ENCODE data around the gene LPCAT3.

Gene LPCAT3

GRCh38 chr12:7034464-7034863 lies 16.2 kb upstream of the LPCAT3 start:
- H3K27ac ChIP-seq (ENCODE audit: low read length): no peak overlapping the region
- no peak overlapping the region for H3K4me3 ChIP-seq (ENCODE audit: low read length)
- H3K9ac ChIP-seq (ENCODE audit: low read depth, low read length): no peak overlapping the region
- no peaks in the 10 kb centered on the region for H3K36me3 ChIP-seq (ENCODE audit: insufficient read depth, low read depth, low read length)
- H3K27me3 ChIP-seq (ENCODE audit: insufficient read depth, low read length): no peaks in the 10 kb centered on the region
- no peaks in the 10 kb centered on the region for H3K9me3 ChIP-seq (ENCODE audit: insufficient read depth, low read depth, low read length)
- H3K4me1 ChIP-seq (ENCODE audit: insufficient read depth, low read length): peaks cover 9% of the 10 kb centered on the region; the same call in 1 of the 2 replicates

GRCh38 chr12:7032990-7033389 lies 14.7 kb upstream of the LPCAT3 start:
- no peak overlapping the region for H3K4me3 ChIP-seq (ENCODE audit: low read length)
- H3K27me3 ChIP-seq (ENCODE audit: insufficient read depth, low read length): no peaks in the 10 kb centered on the region
- no peaks in the 10 kb centered on the region for H3K9me3 ChIP-seq (ENCODE audit: insufficient read depth, low read depth, low read length)
- no peak overlapping the region for H3K27ac ChIP-seq (ENCODE audit: low read length)
- H3K4me1 ChIP-seq (ENCODE audit: insufficient read depth, low read length): peaks cover 9% of the 10 kb centered on the region; the same call in 1 of the 2 replicates
- H3K9ac ChIP-seq (ENCODE audit: low read depth, low read length): no peak overlapping the region
- no peaks in the 10 kb centered on the region for H3K36me3 ChIP-seq (ENCODE audit: insufficient read depth, low read depth, low read length)

DNA sequence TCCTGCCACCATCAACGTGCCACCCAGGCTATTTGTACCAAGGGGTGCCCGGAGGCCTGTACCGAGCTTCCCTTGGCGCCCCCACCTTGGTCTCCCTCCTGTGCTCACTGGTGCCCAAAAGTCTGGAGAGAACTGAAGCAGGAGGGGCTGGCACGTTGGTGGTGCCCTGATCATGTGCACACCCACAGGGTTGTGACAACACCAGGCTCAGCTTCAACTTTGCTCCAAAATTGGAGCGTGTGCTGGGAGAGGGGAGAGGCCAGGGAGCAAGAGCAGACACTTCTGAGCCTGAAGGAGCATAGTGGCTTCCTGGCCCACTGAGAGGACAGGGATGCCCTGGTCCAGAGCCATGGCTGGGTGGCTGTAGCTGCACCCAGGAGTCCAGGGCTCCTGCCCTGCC lies 13.0 kb upstream of the LPCAT3 start:
- no peak overlapping the region for H3K27ac ChIP-seq (ENCODE audit: low read length)
- H3K4me1 ChIP-seq (ENCODE audit: insufficient read depth, low read length): peaks cover 6% of the 10 kb centered on the region; the same call in 1 of the 2 replicates
- H3K4me3 ChIP-seq (ENCODE audit: low read length): no peak overlapping the region
- H3K36me3 ChIP-seq (ENCODE audit: insufficient read depth, low read depth, low read length): no peaks in the 10 kb centered on the region
- H3K27me3 ChIP-seq (ENCODE audit: insufficient read depth, low read length): no peaks in the 10 kb centered on the region
- H3K9me3 ChIP-seq (ENCODE audit: insufficient read depth, low read depth, low read length): no peaks in the 10 kb centered on the region
- no peak overlapping the region for H3K9ac ChIP-seq (ENCODE audit: low read depth, low read length)

GRCh38 chr12:7026854-7027253 lies 8.6 kb upstream of the LPCAT3 start:
- H3K4me3 ChIP-seq (ENCODE audit: low read length): no peak overlapping the region
- no peaks in the 10 kb centered on the region for H3K36me3 ChIP-seq (ENCODE audit: insufficient read depth, low read depth, low read length)
- H3K27ac ChIP-seq (ENCODE audit: low read length): no peak overlapping the region
- no peaks in the 10 kb centered on the region for H3K9me3 ChIP-seq (ENCODE audit: insufficient read depth, low read depth, low read length)
- no peak overlapping the region for H3K9ac ChIP-seq (ENCODE audit: low read depth, low read length)
- no peaks in the 10 kb centered on the region for H3K4me1 ChIP-seq (ENCODE audit: insufficient read depth, low read length)
- H3K27me3 ChIP-seq (ENCODE audit: insufficient read depth, low read length): no peaks in the 10 kb centered on the region

DNA sequence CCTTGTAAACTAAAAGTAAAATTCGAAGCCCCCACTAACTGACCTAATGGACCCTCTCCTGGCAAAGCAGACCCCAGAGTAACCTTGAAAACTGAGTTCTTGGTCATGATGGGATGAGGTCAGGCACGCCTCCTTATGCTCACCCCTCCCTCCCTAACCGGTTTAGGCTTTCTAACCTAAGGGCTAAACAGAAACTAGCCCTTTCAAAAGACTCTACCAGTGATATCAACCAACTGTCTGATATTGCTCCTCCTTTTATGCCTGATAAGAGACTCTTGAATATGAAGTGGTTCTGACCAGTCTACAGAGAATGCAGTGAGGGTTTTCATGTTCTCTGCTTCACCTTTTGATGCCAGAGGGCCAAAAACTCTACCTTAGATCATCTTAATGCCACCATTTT lies 4.8 kb upstream of the LPCAT3 start:
- H3K36me3 ChIP-seq (ENCODE audit: insufficient read depth, low read depth, low read length): no peaks in the 10 kb centered on the region
- no peak overlapping the region for H3K4me3 ChIP-seq (ENCODE audit: low read length)
- H3K9me3 ChIP-seq (ENCODE audit: insufficient read depth, low read depth, low read length): no peaks in the 10 kb centered on the region
- no peak overlapping the region for H3K27ac ChIP-seq (ENCODE audit: low read length)
- H3K4me1 ChIP-seq (ENCODE audit: insufficient read depth, low read length): peaks cover 5% of the 10 kb centered on the region; the same call in 1 of the 2 replicates
- no peaks in the 10 kb centered on the region for H3K27me3 ChIP-seq (ENCODE audit: insufficient read depth, low read length)
- no peak overlapping the region for H3K9ac ChIP-seq (ENCODE audit: low read depth, low read length)

DNA sequence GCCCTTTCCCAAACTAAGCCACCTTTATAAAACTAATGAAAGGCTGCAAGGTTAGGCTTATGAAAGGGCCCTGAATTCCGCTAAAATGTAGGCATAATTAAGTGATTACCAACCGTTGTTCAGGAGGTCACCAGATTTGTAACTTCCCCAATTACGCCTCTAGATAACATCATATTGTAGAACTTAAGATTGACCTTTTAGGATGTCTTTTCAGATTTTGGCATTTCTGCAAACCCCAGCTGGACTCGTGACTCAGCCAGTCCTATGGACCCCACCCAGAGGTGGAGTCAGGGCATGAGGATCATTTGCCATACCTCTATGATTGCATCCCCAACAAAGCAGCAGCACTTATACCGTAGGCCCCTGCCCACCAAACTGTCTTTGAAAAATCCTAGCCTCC lies 3.7 kb upstream of the LPCAT3 start:
- Histone ChIP-seq H3K4me3 (ENCODE audit: low read length) (no peak overlapping the region), H3K36me3 (ENCODE audit: insufficient read depth, low read depth, low read length) (no peaks in the 10 kb centered on the region)

DNA sequence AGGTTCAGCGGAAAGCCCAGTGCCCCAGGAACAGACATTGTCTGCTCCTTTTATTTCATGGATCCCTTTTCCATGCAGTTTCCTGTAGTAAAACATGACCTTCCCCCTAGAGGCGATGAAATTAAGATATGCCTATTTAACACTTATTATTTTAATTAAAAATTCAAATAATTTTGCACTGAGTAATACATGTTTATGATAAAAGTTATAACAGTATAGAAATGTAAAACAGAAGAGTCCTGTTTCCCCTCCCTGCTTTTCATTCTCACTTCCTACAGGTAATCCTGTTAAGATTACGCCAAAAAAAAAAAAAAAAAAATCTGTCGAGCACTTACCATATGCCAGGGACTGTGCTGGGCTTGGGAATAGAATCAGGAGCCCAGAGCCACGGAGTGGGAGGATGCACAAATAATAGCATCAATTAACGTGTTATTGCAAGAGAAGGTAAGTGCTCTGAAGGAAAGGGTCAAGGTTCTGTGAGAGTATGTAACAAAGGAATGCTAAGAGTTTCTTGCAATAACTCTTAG lies 830 bp upstream of the LPCAT3 start:
- Histone ChIP-seq H3K36me3 (ENCODE audit: insufficient read depth, low read depth, low read length) (peaks cover 7% of the 10 kb centered on the region; the same call in 1 of the 2 replicates), H3K27ac (ENCODE audit: low read length) (no peak overlapping the region), H3K9ac (ENCODE audit: low read depth, low read length) (peak overlapping the region; percentile 79; the same call in 1 of the 2 replicates), H3K4me3 (ENCODE audit: low read length) (peak overlapping the region; percentile 89), H3K9me3 (ENCODE audit: insufficient read depth, low read depth, low read length) (no peaks in the 10 kb centered on the region), H3K4me1 (ENCODE audit: insufficient read depth, low read length) (peaks cover 5% of the 10 kb centered on the region; the same call in 1 of the 2 replicates), H3K27me3 (ENCODE audit: insufficient read depth, low read length) (no peaks in the 10 kb centered on the region)

More for the DNA sequence above, 3.7 kb upstream of the LPCAT3 start:
- H3K27ac ChIP-seq (ENCODE audit: low read length): no peak overlapping the region
- H3K4me1 ChIP-seq (ENCODE audit: insufficient read depth, low read length): peaks cover 5% of the 10 kb centered on the region; the same call in 1 of the 2 replicates
- no peak overlapping the region for H3K9ac ChIP-seq (ENCODE audit: low read depth, low read length)
- no peaks in the 10 kb centered on the region for H3K9me3 ChIP-seq (ENCODE audit: insufficient read depth, low read depth, low read length)
- H3K27me3 ChIP-seq (ENCODE audit: insufficient read depth, low read length): no peaks in the 10 kb centered on the region

- H3K27ac ChIP-seq (ENCODE audit: low read length): no peak overlapping the region
- H3K27me3 ChIP-seq (ENCODE audit: insufficient read depth, low read length): no peaks in the 10 kb centered on the region
- peak overlapping the region; percentile 79; the same call in 1 of the 2 replicates for H3K9ac ChIP-seq (ENCODE audit: low read depth, low read length)
- H3K9me3 ChIP-seq (ENCODE audit: insufficient read depth, low read depth, low read length): no peaks in the 10 kb centered on the region
- peak overlapping the region; percentile 89 for H3K4me3 ChIP-seq (ENCODE audit: low read length)
- peaks cover 5% of the 10 kb centered on the region; the same call in 1 of the 2 replicates for H3K4me1 ChIP-seq (ENCODE audit: insufficient read depth, low read length)
- H3K36me3 ChIP-seq (ENCODE audit: insufficient read depth, low read depth, low read length): peaks cover 11% of the 10 kb centered on the region
These were observed 366 bp downstream of the LPCAT3 start for GRCh38 chr12:7017870-7018349.

GRCh38 chr12:7016958-7017571 lies 1.2 kb downstream of the LPCAT3 start:
- no peaks in the 10 kb centered on the region for H3K9me3 ChIP-seq (ENCODE audit: insufficient read depth, low read depth, low read length)
- H3K27ac ChIP-seq (ENCODE audit: low read length): no peak overlapping the region
- no peaks in the 10 kb centered on the region for H3K27me3 ChIP-seq (ENCODE audit: insufficient read depth, low read length)
- H3K36me3 ChIP-seq (ENCODE audit: insufficient read depth, low read depth, low read length): peaks cover 16% of the 10 kb centered on the region
- peak overlapping the region; percentile 89 for H3K4me3 ChIP-seq (ENCODE audit: low read length)
- H3K9ac ChIP-seq (ENCODE audit: low read depth, low read length): peak overlapping the region; percentile 79; the same call in 1 of the 2 replicates
- H3K4me1 ChIP-seq (ENCODE audit: insufficient read depth, low read length): peaks cover 5% of the 10 kb centered on the region; the same call in 1 of the 2 replicates

GRCh38 chr12:7015555-7016370 lies 2.5 kb downstream of the LPCAT3 start:
- H3K4me3 ChIP-seq (ENCODE audit: low read length): no peak overlapping the region
- H3K36me3 ChIP-seq (ENCODE audit: insufficient read depth, low read depth, low read length): peaks cover 16% of the 10 kb centered on the region
- H3K9me3 ChIP-seq (ENCODE audit: insufficient read depth, low read depth, low read length): no peaks in the 10 kb centered on the region
- H3K4me1 ChIP-seq (ENCODE audit: insufficient read depth, low read length): peaks cover 5% of the 10 kb centered on the region; the same call in 1 of the 2 replicates
- H3K9ac ChIP-seq (ENCODE audit: low read depth, low read length): no peak overlapping the region
- H3K27me3 ChIP-seq (ENCODE audit: insufficient read depth, low read length): no peaks in the 10 kb centered on the region
- no peak overlapping the region for H3K27ac ChIP-seq (ENCODE audit: low read length)

DNA sequence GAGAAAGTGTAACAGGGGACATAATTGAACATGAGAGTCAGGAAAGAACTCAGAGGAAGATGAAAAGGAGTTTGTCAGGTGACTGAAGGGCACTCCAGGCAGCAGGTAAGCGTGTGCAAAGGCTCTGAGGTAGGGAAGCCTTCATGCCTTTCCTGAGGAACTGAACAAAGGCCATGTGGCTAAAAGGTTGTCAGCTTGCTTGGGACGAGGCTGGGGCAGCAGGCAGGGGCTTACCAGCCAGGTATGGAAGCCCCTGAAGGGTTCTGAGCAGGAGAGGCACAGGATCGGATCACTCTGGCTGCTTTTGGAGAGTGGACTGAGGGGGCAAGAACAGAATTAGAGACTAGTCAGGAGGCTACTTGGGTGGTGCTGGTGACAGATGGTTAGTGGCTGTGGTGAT lies 5.2 kb downstream of the LPCAT3 start:
- peaks cover 16% of the 10 kb centered on the region for H3K36me3 ChIP-seq (ENCODE audit: insufficient read depth, low read depth, low read length)

More for the DNA sequence above, 5.2 kb downstream of the LPCAT3 start:
- H3K4me1 ChIP-seq (ENCODE audit: insufficient read depth, low read length): no peaks in the 10 kb centered on the region; the same call in 1 of the 2 replicates
- H3K9ac ChIP-seq (ENCODE audit: low read depth, low read length): no peak overlapping the region
- no peaks in the 10 kb centered on the region for H3K9me3 ChIP-seq (ENCODE audit: insufficient read depth, low read depth, low read length)
- no peak overlapping the region for H3K4me3 ChIP-seq (ENCODE audit: low read length)
- no peaks in the 10 kb centered on the region for H3K27me3 ChIP-seq (ENCODE audit: insufficient read depth, low read length)
- H3K27ac ChIP-seq (ENCODE audit: low read length): no peak overlapping the region

All from iPS-20b (cell line).